GM12878 (cell line): ENCODE data around the gene C10orf90. TPM values are rescaled to one million over a fixed set of nuclear protein-coding genes. Genes with fewer than 3 reads are reported as not detected.

Experiments used
- ATAC-seq: fragments of 200-7000 bp; cut with Tn5 transposase; 3 replicates; pipeline ENCODE4 v1.9.1; 2020; ENCODE audit warnings: mild to moderate bottlenecking, moderate library complexity
- BruUV-seq: library from RNA; stranded (reverse); fragments of 400-500 nt; replicated peaks from 2 replicates; lab custom pipeline; 2021; lab: Mats Ljungman, UMichigan
- CTCF ChIA-PET: fragments of 300-600 bp; sonication (Branson Sonifier 250); formaldehyde crosslinking; extraction: SDS; loops from one replicate; lab custom pipeline; 2021; ENCODE audit warnings: inconsistent platforms; lab: Yijun Ruan, JAX
- POLR2A ChIA-PET: fragments of 350-600 bp; formaldehyde crosslinking; extraction: SDS; loops from one replicate; lab custom pipeline; 2021; ENCODE audit warnings: inconsistent platforms; lab: Charles Lee
- RAD21 ChIA-PET: fragments of 300-600 bp; sonication (Branson Sonifier 250); formaldehyde crosslinking; loops from one replicate; lab custom pipeline; 2023; ENCODE audit warnings: antibody characterized with exemption; ENCODE audit not compliant: unreplicated experiment; lab: Charles Lee
- SMC1A ChIA-PET: fragments of 300-600 bp; sonication (Branson Sonifier 250); formaldehyde crosslinking; loops from one replicate; lab custom pipeline; 2023; ENCODE audit not compliant: unreplicated experiment, uncharacterized antibody; lab: Charles Lee
- DNase-seq: peaks from one replicate; pipeline ENCODE4 v3.0.0-alpha.2; 2011; ENCODE audit warnings: low read depth, low spot score
- FAIRE-seq: peaks from 3 replicates; lab custom pipeline; 2011; peaks lifted over from hg19 to GRCh38; lab: Jason Lieb, UNC
- H2AFZ ChIP-seq: 2 replicates; pipeline ENCODE4 v1.6.0; 2011; ENCODE audit warnings: low read depth, low read length, control low read depth; ENCODE audit not compliant: control insufficient read depth
- H3K27ac ChIP-seq: 2 replicates; pipeline ENCODE4 v1.5.1; 2011; ENCODE audit warnings: control low read depth; ENCODE audit not compliant: control insufficient read depth, insufficient read depth
- H3K27me3 ChIP-seq, 2 experiments: replicated peaks in 1 of 2; 2 replicates each; pipeline versions ENCODE4 v1.6.0 to v1.6.1; 2011; ENCODE audit warnings: low read length in 1 of 2; ENCODE audit not compliant: control insufficient read depth in 2 of 2, insufficient read depth in 2 of 2
- H3K36me3 ChIP-seq, 2 experiments: 2 replicates each; pipeline ENCODE4 v1.5.1; 2011; ENCODE audit warnings: low read length in 1 of 2; ENCODE audit not compliant: control insufficient read depth in 2 of 2, insufficient read depth in 2 of 2
- H3K4me1 ChIP-seq: 2 replicates; pipeline ENCODE4 v1.6.1; 2011; ENCODE audit warnings: mild to moderate bottlenecking, low read length, moderate library complexity, mixed read lengths; ENCODE audit not compliant: control insufficient read depth, insufficient read depth
- H3K4me2 ChIP-seq: 2 replicates; pipeline ENCODE4 v1.6.0; 2011; ENCODE audit warnings: control low read depth; ENCODE audit not compliant: control insufficient read depth, insufficient read depth
- H3K4me3 ChIP-seq: fragments of 200-600 bp; sonication (generic); 2 replicates; pipeline ENCODE4 v1.5.1; 2016
- H3K79me2 ChIP-seq: 2 replicates; pipeline ENCODE4 v1.6.0; 2011; ENCODE audit warnings: low read length; ENCODE audit not compliant: control insufficient read depth, insufficient read depth
- H3K9ac ChIP-seq: 2 replicates; pipeline ENCODE4 v1.8.0; 2011; ENCODE audit warnings: low read length, control low read depth, mixed read lengths; ENCODE audit not compliant: control insufficient read depth, insufficient read depth
- H3K9me3 ChIP-seq: replicated peaks from 3 replicates; pipeline ENCODE4 v1.5.1; 2011; ENCODE audit warnings: mild to moderate bottlenecking, low read length; ENCODE audit not compliant: control insufficient read depth, insufficient read depth
- H4K20me1 ChIP-seq: 2 replicates; pipeline ENCODE4 v1.6.0; 2011; ENCODE audit not compliant: control insufficient read depth, insufficient read depth
- KAT2A ChIP-seq: conservative IDR thresholded peaks from 2 replicates; pipeline ENCODE4 v1.6.1; 2011; ENCODE audit warnings: low read depth, low read length; ENCODE audit not compliant: control insufficient read depth
- KDM1A ChIP-seq: fragments of 200-600 bp; sonication (generic); IDR thresholded peaks from 2 replicates; pipeline ENCODE4 v1.6.1; 2016; ENCODE audit warnings: borderline replicate concordance
- LARP7 ChIP-seq: fragments of 450-650 bp; IDR thresholded peaks from 2 replicates; pipeline ENCODE4 v1.6.1; 2017; ENCODE audit warnings: mild to moderate bottlenecking
- MTA2 ChIP-seq: fragments of 450-650 bp; IDR thresholded peaks from 2 replicates; pipeline ENCODE4 v1.6.1; 2016; ENCODE audit warnings: low read depth, mild to moderate bottlenecking, moderate library complexity
- NFXL1 ChIP-seq: fragments of 450-650 bp; IDR thresholded peaks from 2 replicates; pipeline ENCODE4 v1.6.1; 2017; ENCODE audit warnings: antibody characterized with exemption, mild to moderate bottlenecking, borderline replicate concordance
- NFYB ChIP-seq: IDR thresholded peaks from 2 replicates; pipeline ENCODE4 v1.6.1; 2011; ENCODE audit warnings: low read depth, mild to moderate bottlenecking, low read length, improper control_type of control experiment, moderate library complexity; ENCODE audit not compliant: insufficient read depth
- STAT3 ChIP-seq: IDR thresholded peaks from 2 replicates; pipeline ENCODE4 v1.6.1; 2011; ENCODE audit warnings: low read depth, low read length, improper control_type of control experiment
- WGBS: methylation state at CpG from one replicate; pipeline ENCODE4 v1.1.6; 2016; ENCODE audit warnings: low lambda C conversion rate; ENCODE audit not compliant: insufficient replicate concordance, insufficient coverage; ENCODE audit errors: missing lambda C conversion rate; 5-methylcytosine and 5-hydroxymethylcytosine counted together
- in situ Hi-C: fragments of 300-500 bp; cut with MboI; formaldehyde crosslinking; loops from 9 replicates; pipeline ENCODE4 v1.14.3; 2018; ENCODE audit warnings: mixed read lengths
- intact Hi-C: fragments of 100-400 bp; cut with micrococcal nuclease; formaldehyde crosslinking; loops from one replicate; pipeline ENCODE4 v1.14.2; 2022; ENCODE audit not compliant: unreplicated experiment
- polyA plus RNA-seq, 11 experiments: library from polyadenylated mRNA; depleted of rRNA in 4 of 11; unstranded in 6 of 11; stranded (reverse) in 5 of 11; fragments of >200 nt; fragmentation: Nextera tagmentation in 4 of 11; fragmentation: Illumina TruSeq in 1 of 11; extraction: Ambion mirVana in 4 of 11; extraction: Trizol in 1 of 11; gene quantifications; 1 replicate in 1 of 11; 2 replicates in 10 of 11; pipeline versions ENCODE4 v1.2.1 to v1.2.3, GENCODE V29; 2011 to 2016; ENCODE audit warnings: inconsistent platforms in 2 of 11, missing spikeins in 2 of 11, low read depth in 1 of 11
- total RNA-seq, 4 experiments: library from RNA; depleted of rRNA in 3 of 4; stranded (reverse); fragments of >200 nt in 3 of 4; fragmentation: Illumina TruSeq in 1 of 4; extraction: Trizol in 1 of 4; gene quantifications; 2 replicates each; pipeline versions ENCODE4 v1.2.1 to v1.2.3, GENCODE V29; 2013 to 2021
- TF ChIP-seq, protein P1 (sequence below): IDR thresholded peaks from 2 replicates; pipeline ENCODE4 v1.6.1; 2012; ENCODE audit warnings: low read depth, low read length, improper control_type of control experiment
- TF ChIP-seq, protein P2 (sequence below): fragments of 450-650 bp; IDR thresholded peaks from 2 replicates; pipeline ENCODE4 v1.6.1; 2016; ENCODE audit warnings: mild to moderate bottlenecking, moderate library complexity, borderline replicate concordance
- TF ChIP-seq, protein P3 (sequence below): fragments of 150-350 bp; IDR thresholded peaks from 2 replicates; pipeline ENCODE4 v1.6.1; 2016; ENCODE audit warnings: low read depth, low read length

The C10orf90 gene
- total and polyA plus RNA-seq, 10 of the 15 experiments (the other 5 are each of a cell fraction or from before 2014, with no cell fraction given) = 0.04 TPM; not detected in 9

DNA sequence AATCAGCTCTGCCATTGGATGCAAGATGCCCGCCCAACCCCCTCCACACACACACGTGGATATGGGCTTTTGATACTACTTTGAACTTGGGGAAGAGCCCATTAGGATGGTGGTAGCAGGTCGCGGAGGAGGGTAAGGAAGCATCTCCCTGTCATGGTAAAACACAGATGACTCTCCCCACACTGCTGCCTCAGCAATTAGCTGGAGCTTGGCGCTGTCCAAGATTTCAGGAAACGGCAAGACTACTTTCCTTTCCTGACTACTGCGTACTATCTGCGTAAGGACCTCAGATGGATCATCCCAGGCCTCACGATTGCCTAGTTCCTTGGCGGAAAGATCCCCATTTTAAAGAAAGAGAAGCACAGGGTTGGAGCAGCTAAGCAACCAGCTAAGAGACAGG, 134.3 kb downstream of the C10orf90 start:
- ChIA-PET RAD21 (no interaction called here), POLR2A (no interaction called here), SMC1A (no interaction called here), CTCF (interaction anchor here (1.6 kb wide), 1 partner anchor 9 kb away, joined by 3 read pairs; no protein-coding TSS in a partner anchor)
- H3K9ac ChIP-seq = no peak overlapping the region
- H3K79me2 ChIP-seq = no peaks in the 10 kb centered on the region
- ATAC-seq (no peak), FAIRE-seq (no peak), DNase-seq (no peak)
- no peaks in the 10 kb centered on the region for H3K9me3 ChIP-seq
- in situ Hi-C loops (no loop called here), intact Hi-C loops (no loop called here)
- H3K36me3 ChIP-seq = no peaks in the 10 kb centered on the region
- H3K27me3 ChIP-seq = no peaks in the 10 kb centered on the region
- no peak overlapping the region for H2AFZ ChIP-seq
- H3K27ac ChIP-seq = no peak overlapping the region
- H3K4me1 ChIP-seq = no peaks in the 10 kb centered on the region
- WGBS = 52% methylated on average over 10 of the region's 10 CpGs
- TF ChIP-seq MTA2 (no peak), KDM1A (no peak)
- BruUV-seq = no TSS peak
- H3K4me3 ChIP-seq = no peak overlapping the region
- no peak overlapping the region for H3K4me2 ChIP-seq
- no peaks in the 10 kb centered on the region for H4K20me1 ChIP-seq

DNA sequence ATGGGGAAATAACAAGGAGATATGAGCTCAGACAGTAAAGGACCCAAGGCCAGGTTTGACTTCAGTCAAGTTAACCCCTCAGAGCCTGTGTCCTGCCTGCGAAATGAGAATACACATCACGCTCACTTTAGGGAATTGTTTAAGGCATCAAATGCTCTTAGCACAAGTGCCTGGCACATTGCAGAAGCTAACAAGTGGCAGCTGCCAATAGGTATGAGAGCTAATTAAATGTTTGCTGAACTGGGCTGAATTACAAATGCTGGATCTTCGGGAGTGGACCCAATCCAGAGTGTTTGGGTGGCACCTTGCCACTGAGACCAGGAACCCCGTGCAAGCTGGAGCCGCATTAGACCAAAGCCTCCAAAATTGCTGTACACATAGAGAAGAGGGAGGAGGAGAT, 136.8 kb downstream of the C10orf90 start:
- ATAC-seq (no peak), DNase-seq (no peak), FAIRE-seq (no peak)
- in situ Hi-C loops (no loop called here), intact Hi-C loops (no loop called here)
- Histone ChIP-seq H4K20me1 (no peaks in the 10 kb centered on the region), H3K79me2 (no peaks in the 10 kb centered on the region), H3K36me3 (no peaks in the 10 kb centered on the region), H3K9me3 (no peaks in the 10 kb centered on the region), H3K4me3 (no peak overlapping the region), H3K27ac (no peak overlapping the region), H2AFZ (no peak overlapping the region), H3K27me3 (no peaks in the 10 kb centered on the region), H3K4me2 (no peak overlapping the region), H3K4me1 (no peaks in the 10 kb centered on the region), H3K9ac (no peak overlapping the region)
- BruUV-seq = no TSS peak
- CTCF ChIA-PET = no interaction called here
- 31% methylated on average over 5 of the region's 5 CpGs for WGBS
- RAD21 ChIA-PET = no interaction called here
- SMC1A ChIA-PET = interaction anchor here (0.7 kb wide), 1 partner anchor 32 kb away, joined by 4 read pairs; no protein-coding TSS in a partner anchor
- POLR2A ChIA-PET = no interaction called here
- TF ChIP-seq, protein P1, sequence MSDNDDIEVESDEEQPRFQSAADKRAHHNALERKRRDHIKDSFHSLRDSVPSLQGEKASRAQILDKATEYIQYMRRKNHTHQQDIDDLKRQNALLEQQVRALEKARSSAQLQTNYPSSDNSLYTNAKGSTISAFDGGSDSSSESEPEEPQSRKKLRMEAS = no peak
- TF ChIP-seq LARP7 (no peak), KAT2A (no peak), STAT3 (no peak), NFXL1 (no peak), NFYB (no peak)
- TF ChIP-seq, protein P2, sequence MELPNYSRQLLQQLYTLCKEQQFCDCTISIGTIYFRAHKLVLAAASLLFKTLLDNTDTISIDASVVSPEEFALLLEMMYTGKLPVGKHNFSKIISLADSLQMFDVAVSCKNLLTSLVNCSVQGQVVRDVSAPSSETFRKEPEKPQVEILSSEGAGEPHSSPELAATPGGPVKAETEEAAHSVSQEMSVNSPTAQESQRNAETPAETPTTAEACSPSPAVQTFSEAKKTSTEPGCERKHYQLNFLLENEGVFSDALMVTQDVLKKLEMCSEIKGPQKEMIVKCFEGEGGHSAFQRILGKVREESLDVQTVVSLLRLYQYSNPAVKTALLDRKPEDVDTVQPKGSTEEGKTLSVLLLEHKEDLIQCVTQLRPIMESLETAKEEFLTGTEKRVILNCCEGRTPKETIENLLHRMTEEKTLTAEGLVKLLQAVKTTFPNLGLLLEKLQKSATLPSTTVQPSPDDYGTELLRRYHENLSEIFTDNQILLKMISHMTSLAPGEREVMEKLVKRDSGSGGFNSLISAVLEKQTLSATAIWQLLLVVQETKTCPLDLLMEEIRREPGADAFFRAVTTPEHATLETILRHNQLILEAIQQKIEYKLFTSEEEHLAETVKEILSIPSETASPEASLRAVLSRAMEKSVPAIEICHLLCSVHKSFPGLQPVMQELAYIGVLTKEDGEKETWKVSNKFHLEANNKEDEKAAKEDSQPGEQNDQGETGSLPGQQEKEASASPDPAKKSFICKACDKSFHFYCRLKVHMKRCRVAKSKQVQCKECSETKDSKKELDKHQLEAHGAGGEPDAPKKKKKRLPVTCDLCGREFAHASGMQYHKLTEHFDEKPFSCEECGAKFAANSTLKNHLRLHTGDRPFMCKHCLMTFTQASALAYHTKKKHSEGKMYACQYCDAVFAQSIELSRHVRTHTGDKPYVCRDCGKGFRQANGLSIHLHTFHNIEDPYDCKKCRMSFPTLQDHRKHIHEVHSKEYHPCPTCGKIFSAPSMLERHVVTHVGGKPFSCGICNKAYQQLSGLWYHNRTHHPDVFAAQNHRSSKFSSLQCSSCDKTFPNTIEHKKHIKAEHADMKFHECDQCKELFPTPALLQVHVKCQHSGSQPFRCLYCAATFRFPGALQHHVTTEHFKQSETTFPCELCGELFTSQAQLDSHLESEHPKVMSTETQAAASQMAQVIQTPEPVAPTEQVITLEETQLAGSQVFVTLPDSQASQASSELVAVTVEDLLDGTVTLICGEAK = no peak
- TF ChIP-seq, protein P3, sequence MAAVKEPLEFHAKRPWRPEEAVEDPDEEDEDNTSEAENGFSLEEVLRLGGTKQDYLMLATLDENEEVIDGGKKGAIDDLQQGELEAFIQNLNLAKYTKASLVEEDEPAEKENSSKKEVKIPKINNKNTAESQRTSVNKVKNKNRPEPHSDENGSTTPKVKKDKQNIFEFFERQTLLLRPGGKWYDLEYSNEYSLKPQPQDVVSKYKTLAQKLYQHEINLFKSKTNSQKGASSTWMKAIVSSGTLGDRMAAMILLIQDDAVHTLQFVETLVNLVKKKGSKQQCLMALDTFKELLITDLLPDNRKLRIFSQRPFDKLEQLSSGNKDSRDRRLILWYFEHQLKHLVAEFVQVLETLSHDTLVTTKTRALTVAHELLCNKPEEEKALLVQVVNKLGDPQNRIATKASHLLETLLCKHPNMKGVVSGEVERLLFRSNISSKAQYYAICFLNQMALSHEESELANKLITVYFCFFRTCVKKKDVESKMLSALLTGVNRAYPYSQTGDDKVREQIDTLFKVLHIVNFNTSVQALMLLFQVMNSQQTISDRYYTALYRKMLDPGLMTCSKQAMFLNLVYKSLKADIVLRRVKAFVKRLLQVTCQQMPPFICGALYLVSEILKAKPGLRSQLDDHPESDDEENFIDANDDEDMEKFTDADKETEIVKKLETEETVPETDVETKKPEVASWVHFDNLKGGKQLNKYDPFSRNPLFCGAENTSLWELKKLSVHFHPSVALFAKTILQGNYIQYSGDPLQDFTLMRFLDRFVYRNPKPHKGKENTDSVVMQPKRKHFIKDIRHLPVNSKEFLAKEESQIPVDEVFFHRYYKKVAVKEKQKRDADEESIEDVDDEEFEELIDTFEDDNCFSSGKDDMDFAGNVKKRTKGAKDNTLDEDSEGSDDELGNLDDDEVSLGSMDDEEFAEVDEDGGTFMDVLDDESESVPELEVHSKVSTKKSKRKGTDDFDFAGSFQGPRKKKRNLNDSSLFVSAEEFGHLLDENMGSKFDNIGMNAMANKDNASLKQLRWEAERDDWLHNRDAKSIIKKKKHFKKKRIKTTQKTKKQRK = no peak
